Measurements from ENCODE around the gene PMEPA1. TPM values are rescaled to one million over a fixed set of nuclear protein-coding genes. Genes with fewer than 3 reads are reported as not detected.

PMEPA1 gene
- total and polyA plus RNA-seq, 2 donors (not counting 1 experiment from before 2014, with no cell fraction given): 9.9 to 37.4 TPM

DNA sequence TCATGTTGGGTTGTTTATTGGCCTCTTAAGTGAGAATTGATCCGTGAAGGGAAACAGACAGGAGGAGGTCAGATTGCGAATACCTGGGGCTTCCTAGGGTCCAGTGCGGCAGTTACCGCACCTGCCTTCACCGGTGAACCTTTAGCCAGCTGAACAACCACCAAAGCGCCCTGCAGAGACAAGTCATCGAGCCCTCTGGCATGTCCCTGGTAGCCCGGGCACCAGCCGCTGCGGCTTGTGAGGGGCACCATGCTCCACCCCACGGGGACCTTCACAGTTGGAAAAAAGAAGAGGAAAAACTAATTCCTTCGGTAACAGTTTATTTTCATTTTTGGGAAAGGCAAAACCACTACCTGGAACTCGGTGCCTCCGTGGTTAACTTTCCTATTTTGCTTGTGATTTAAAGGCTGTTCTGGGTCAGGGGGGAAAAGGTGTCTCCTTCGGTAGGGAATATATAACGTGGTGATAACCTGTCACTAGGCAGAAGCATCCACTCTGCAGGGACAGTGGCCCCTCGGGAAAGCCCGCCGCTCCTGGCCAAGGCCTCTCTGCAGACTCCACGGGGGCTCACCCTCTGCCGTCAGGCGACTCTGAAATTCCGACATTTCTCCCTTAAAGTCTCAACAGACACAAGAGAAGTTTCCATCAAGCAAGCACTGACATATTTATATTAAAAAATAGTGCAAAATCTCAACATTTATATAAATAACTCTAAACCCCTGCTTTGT lies 58.9 kb downstream of the PMEPA1 start:
- H3K79me2 ChIP-seq (ENCODE audit: control insufficient read depth, insufficient read depth, low read length): peaks cover 8% of the 10 kb centered on the region
- Mint-ChIP-seq H3K4me3 (no peak overlapping the region), H3K27me3 (no peaks in the 10 kb centered on the region), H3K27ac (no peak overlapping the region), H3K4me1 (peaks cover 15% of the 10 kb centered on the region), H3K9me3 (ENCODE audit: insufficient read depth) (no peaks in the 10 kb centered on the region)
- H4K20me1 ChIP-seq (ENCODE audit: control insufficient read depth, insufficient read depth, low read length, poor library complexity, severe bottlenecking): peaks cover 42% of the 10 kb centered on the region
- no peak for ATAC-seq (ENCODE audit: low read depth)
- H2AFZ ChIP-seq (ENCODE audit: insufficient read depth, low read depth, low read length, poor library complexity, severe bottlenecking): no peak overlapping the region
- POLR2A ChIA-PET: no interaction called here
- H3K4me2 ChIP-seq (replicated peaks; ENCODE audit: low read depth, low read length, poor library complexity, severe bottlenecking): no peak overlapping the region
- no peaks in the 10 kb centered on the region for H3K27me3 ChIP-seq (replicated peaks in 1 of 4; ENCODE audit: control extremely low read depth in 1 of 4, control insufficient read depth in 3 of 4, insufficient read depth in 4 of 4, low read length in 3 of 4)
- WGBS (ENCODE audit: insufficient coverage): 94% methylated on average over 18 of the region's 23 CpGs
- no peak overlapping the region for H3K4me3 ChIP-seq (ENCODE audit: control extremely low read depth in 1 of 5, extremely low read depth in 1 of 5, insufficient read depth in 1 of 5, low read depth in 2 of 5, low read length in 4 of 5)
- H3K4me1 ChIP-seq (ENCODE audit: control insufficient read depth in 2 of 2, insufficient read depth in 2 of 2, low read length in 2 of 2): peaks cover 4 to 5% of the 10 kb centered on the region in 2 donors
- DNase-seq: no peak
- TF ChIP-seq CTCF (IDR thresholded peaks at IDR 0.05) (no peak), EZH2 (IDR thresholded peaks at IDR 0.05; ENCODE audit: borderline replicate concordance, insufficient read depth, low read depth, low read length, poor library complexity, severe bottlenecking) (no peak)
- intact Hi-C loops (cut with micrococcal nuclease): loop anchor here (10.0 kb wide), 1 partner anchor 194 kb away; no protein-coding TSS in a partner anchor
- CTCF ChIA-PET: interaction anchor here (0.7 to 7.0 kb wide), 4 partner anchors 29 to 53 kb away, joined by 3 to 100 read pairs (median 4); partner anchors contain the start of gene ZBP1
- H3K36me3 ChIP-seq (replicated peaks in 1 of 2; ENCODE audit: control extremely low read depth in 1 of 2, control insufficient read depth in 1 of 2, extremely low read depth in 1 of 2, insufficient read depth in 2 of 2, low read length in 1 of 2): peaks cover 0 to 46% of the 10 kb centered on the region in 2 experiments
- no peak overlapping the region for H3K27ac ChIP-seq (ENCODE audit: low read length in 2 of 2)
- H3K9ac ChIP-seq (ENCODE audit: low read length): no peak overlapping the region
- peaks cover 0 to 2% (median 0%) of the 10 kb centered on the region in 3 donors for H3K9me3 ChIP-seq (ENCODE audit: control extremely low read depth in 1 of 3, control insufficient read depth in 2 of 3, insufficient read depth in 1 of 3, low read length in 2 of 3)

GRCh38 chr20:57650266-57650665 lies 59.5 kb downstream of the PMEPA1 start:
- Histone ChIP-seq H3K36me3 (replicated peaks in 1 of 2; ENCODE audit: control extremely low read depth in 1 of 2, control insufficient read depth in 1 of 2, extremely low read depth in 1 of 2, insufficient read depth in 2 of 2, low read length in 1 of 2) (peaks cover 0 to 43% of the 10 kb centered on the region in 2 experiments), H3K9ac (ENCODE audit: low read length) (no peak overlapping the region), H4K20me1 (ENCODE audit: control insufficient read depth, insufficient read depth, low read length, poor library complexity, severe bottlenecking) (peaks cover 35% of the 10 kb centered on the region), H3K27ac (ENCODE audit: low read length in 2 of 2) (no peak overlapping the region), H3K27me3 (replicated peaks in 1 of 4; ENCODE audit: control extremely low read depth in 1 of 4, control insufficient read depth in 3 of 4, insufficient read depth in 4 of 4, low read length in 3 of 4) (no peaks in the 10 kb centered on the region), H3K4me3 (ENCODE audit: control extremely low read depth in 1 of 5, extremely low read depth in 1 of 5, insufficient read depth in 1 of 5, low read depth in 2 of 5, low read length in 4 of 5) (no peak overlapping the region), H3K4me1 (ENCODE audit: control insufficient read depth in 2 of 2, insufficient read depth in 2 of 2, low read length in 2 of 2) (peaks cover 4 to 5% of the 10 kb centered on the region in 2 donors), H3K9me3 (ENCODE audit: control extremely low read depth in 1 of 3, control insufficient read depth in 2 of 3, insufficient read depth in 1 of 3, low read length in 2 of 3) (peaks cover 0 to 6% (median 1%) of the 10 kb centered on the region in 3 donors), H3K4me2 (replicated peaks; ENCODE audit: low read depth, low read length, poor library complexity, severe bottlenecking) (no peak overlapping the region), H3K79me2 (ENCODE audit: control insufficient read depth, insufficient read depth, low read length) (peaks cover 8% of the 10 kb centered on the region), H2AFZ (ENCODE audit: insufficient read depth, low read depth, low read length, poor library complexity, severe bottlenecking) (no peak overlapping the region)
- POLR2A ChIA-PET: no interaction called here
- DNase-seq (no peak), ATAC-seq (ENCODE audit: low read depth) (no peak)
- intact Hi-C loops (cut with micrococcal nuclease): loop anchor here (10.0 kb wide), 1 partner anchor 195 kb away; no protein-coding TSS in a partner anchor
- Mint-ChIP-seq H3K27ac (no peak overlapping the region), H3K4me1 (peaks cover 12% of the 10 kb centered on the region), H3K27me3 (no peaks in the 10 kb centered on the region), H3K9me3 (ENCODE audit: insufficient read depth) (no peaks in the 10 kb centered on the region), H3K4me3 (no peak overlapping the region)
- TF ChIP-seq EZH2 (IDR thresholded peaks at IDR 0.05; ENCODE audit: borderline replicate concordance, insufficient read depth, low read depth, low read length, poor library complexity, severe bottlenecking): no peak
- TF ChIP-seq CTCF (IDR thresholded peaks at IDR 0.05): no peak
- 67% methylated on average over 3 of the region's 9 CpGs for WGBS (ENCODE audit: insufficient coverage)
- CTCF ChIA-PET: interaction anchor here (1.3 to 7.0 kb wide), 2 partner anchors 29 to 53 kb away, joined by 3 to 100 read pairs; partner anchors contain the start of gene ZBP1
